Gastrocnemius medialis (tissue), 4 donors: ENCODE measurements around the gene AFG3L2. TPM values are rescaled to one million over a fixed set of nuclear protein-coding genes. Genes with fewer than 3 reads are reported as not detected.

ENCODE experiments used
- ATAC-seq, 2 donors: fragments of 150-250 bp; one replicate each; pipeline ENCODE4 v1.9.1; 2016
- DNase-seq, 2 donors: peaks; one replicate each; pipeline ENCODE4 v3.0.0-alpha.2; 2019
- H3K27ac ChIP-seq, 4 donors: fragments of 200-600 bp; sonication (generic); 1 replicate in 1 of 4; 2 replicates in 3 of 4; pipeline ENCODE4 v1.5.1; 2016 to 2018; ENCODE audit warnings: mild to moderate bottlenecking in 2 of 4, moderate library complexity in 1 of 4
- H3K27me3 ChIP-seq, 3 donors: fragments of 200-600 bp; sonication (generic) in 2 of 3; 1 replicate in 1 of 3; 2 replicates in 2 of 3; pipeline versions ENCODE4 v1.5.1 to v1.6.0; 2016 to 2019; ENCODE audit warnings: mild to moderate bottlenecking in 1 of 3, moderate library complexity in 1 of 3
- H3K36me3 ChIP-seq, 2 donors: fragments of 200-600 bp; sonication (generic) in 1 of 2; one replicate each; pipeline ENCODE4 v1.5.1; 2017 to 2018
- H3K4me1 ChIP-seq, 2 donors: fragments of 200-600 bp; sonication (generic) in 1 of 2; one replicate each; pipeline ENCODE4 v1.5.1; 2016 to 2017; ENCODE audit warnings: mild to moderate bottlenecking in 2 of 2
- H3K4me3 ChIP-seq, 4 donors: fragments of 200-600 bp; sonication (generic) in 3 of 4; 1 replicate in 1 of 4; 2 replicates in 3 of 4; pipeline ENCODE4 v1.5.1; 2016 to 2019; ENCODE audit warnings: mild to moderate bottlenecking in 2 of 4
- H3K9me3 ChIP-seq, 3 donors: fragments of 200-600 bp; sonication (generic) in 2 of 3; 1 replicate in 1 of 3; 2 replicates in 2 of 3; pipeline ENCODE4 v1.5.1; 2016 to 2019
- POLR2A ChIP-seq, 2 donors: fragments of 450-650 bp; IDR thresholded peaks; one replicate each; pipeline ENCODE4 v1.6.1; 2017; ENCODE audit warnings: antibody characterized with exemption in 2 of 2, mild to moderate bottlenecking in 2 of 2, moderate library complexity in 2 of 2
- in situ Hi-C, 4 donors: fragments of 200-750 bp; cut with MboI; loops; one replicate each; pipeline versions ENCODE4 v1.15.0 to v1.8.0; 2017; ENCODE audit warnings: low sequenced_read_pairs in 4 of 4
- intact Hi-C: fragments of 100-400 bp; cut with DNase I; formaldehyde crosslinking; loops from one replicate; pipeline ENCODE4 v1.15.1; 2023; ENCODE audit warnings: low total_unique reads
- total RNA-seq, 4 donors: library from RNA; depleted of rRNA; stranded (reverse); fragments of >200 nt; gene quantifications; one replicate each; pipeline versions ENCODE4 v1.1.0 to v1.2.3, GENCODE V29; 2016
- TF ChIP-seq, protein P1 (sequence below), 5 experiments: fragments of 450-650 bp in 3 of 5; fragments of 200-600 bp in 2 of 5; sonication (generic) in 2 of 5; IDR thresholded peaks in 4 of 5; conservative IDR thresholded peaks in 1 of 5; 1 replicate in 4 of 5; 2 replicates in 1 of 5; pipeline ENCODE4 v1.5.1; 2016 to 2019; ENCODE audit warnings: antibody characterized with exemption in 5 of 5, mild to moderate bottlenecking in 3 of 5, moderate library complexity in 3 of 5

Gene AFG3L2
- total RNA-seq, 4 donors from 2014 or later: 102 to 166 (median 124) TPM

GRCh38 chr18:12283666-12284065, 93.4 kb downstream of the AFG3L2 start:
- Histone ChIP-seq H3K4me3 (no peak overlapping the region), H3K27ac (no peak overlapping the region), H3K36me3 (no peaks in the 10 kb centered on the region), H3K4me1 (peaks cover 7 to 8% of the 10 kb centered on the region in 2 donors), H3K9me3 (no peaks in the 10 kb centered on the region), H3K27me3 (peaks cover 0 to 6% (median under 1%) of the 10 kb centered on the region in 3 donors)
- intact Hi-C loops: no loop called here
- in situ Hi-C loops: no loop called here
- DNase-seq (no peak), ATAC-seq (no peak)
- TF ChIP-seq, protein P1, sequence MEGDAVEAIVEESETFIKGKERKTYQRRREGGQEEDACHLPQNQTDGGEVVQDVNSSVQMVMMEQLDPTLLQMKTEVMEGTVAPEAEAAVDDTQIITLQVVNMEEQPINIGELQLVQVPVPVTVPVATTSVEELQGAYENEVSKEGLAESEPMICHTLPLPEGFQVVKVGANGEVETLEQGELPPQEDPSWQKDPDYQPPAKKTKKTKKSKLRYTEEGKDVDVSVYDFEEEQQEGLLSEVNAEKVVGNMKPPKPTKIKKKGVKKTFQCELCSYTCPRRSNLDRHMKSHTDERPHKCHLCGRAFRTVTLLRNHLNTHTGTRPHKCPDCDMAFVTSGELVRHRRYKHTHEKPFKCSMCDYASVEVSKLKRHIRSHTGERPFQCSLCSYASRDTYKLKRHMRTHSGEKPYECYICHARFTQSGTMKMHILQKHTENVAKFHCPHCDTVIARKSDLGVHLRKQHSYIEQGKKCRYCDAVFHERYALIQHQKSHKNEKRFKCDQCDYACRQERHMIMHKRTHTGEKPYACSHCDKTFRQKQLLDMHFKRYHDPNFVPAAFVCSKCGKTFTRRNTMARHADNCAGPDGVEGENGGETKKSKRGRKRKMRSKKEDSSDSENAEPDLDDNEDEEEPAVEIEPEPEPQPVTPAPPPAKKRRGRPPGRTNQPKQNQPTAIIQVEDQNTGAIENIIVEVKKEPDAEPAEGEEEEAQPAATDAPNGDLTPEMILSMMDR (IDR thresholded peaks at IDR 0.05 in 4 of 5, conservative IDR thresholded peaks at IDR 0.05 in 1 of 5): no peak
- TF ChIP-seq POLR2A (IDR thresholded peaks at IDR 0.05): no peak

DNA sequence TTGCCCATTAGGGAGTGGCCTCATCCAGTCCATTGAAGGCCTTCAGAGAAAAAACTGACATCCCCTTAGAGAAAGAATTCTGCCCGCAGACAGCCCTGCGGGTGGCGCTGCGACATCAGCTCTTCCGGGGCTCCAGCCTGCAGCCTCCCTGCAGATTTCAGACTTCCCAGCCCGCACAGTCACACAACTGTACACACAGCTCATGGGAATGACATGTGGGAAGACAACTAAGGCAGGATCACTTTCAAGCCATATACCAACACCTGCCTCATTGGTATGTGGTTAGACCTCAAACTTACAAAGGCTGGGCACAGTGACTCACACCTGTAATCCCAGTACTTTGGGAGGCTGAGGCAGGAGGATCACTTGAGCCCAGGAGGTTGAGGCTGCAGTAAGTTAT, 93.8 kb downstream of the AFG3L2 start:
- peaks cover 0 to 6% (median 0%) of the 10 kb centered on the region in 3 donors for H3K27me3 ChIP-seq
- in situ Hi-C loops (no loop called here), intact Hi-C loops (no loop called here)
- ATAC-seq (no peak), DNase-seq (no peak)
- H3K36me3 ChIP-seq: no peaks in the 10 kb centered on the region
- H3K9me3 ChIP-seq: no peaks in the 10 kb centered on the region
- no peak overlapping the region for H3K27ac ChIP-seq
- TF ChIP-seq POLR2A (IDR thresholded peaks at IDR 0.05): no peak
- TF ChIP-seq, protein P1 (IDR thresholded peaks at IDR 0.05 in 4 of 5, conservative IDR thresholded peaks at IDR 0.05 in 1 of 5): no peak
- peaks cover 5 to 8% of the 10 kb centered on the region in 2 donors for H3K4me1 ChIP-seq
- no peak overlapping the region for H3K4me3 ChIP-seq

- intact Hi-C loops (no loop called here), in situ Hi-C loops (no loop called here)
- H3K27me3 ChIP-seq: peaks cover 0 to 5% (median 0%) of the 10 kb centered on the region in 3 donors
- H3K27ac ChIP-seq: no peak overlapping the region
- H3K9me3 ChIP-seq: no peaks in the 10 kb centered on the region
- no peak for TF ChIP-seq POLR2A (IDR thresholded peaks at IDR 0.05)
- TF ChIP-seq, protein P1 (IDR thresholded peaks at IDR 0.05 in 4 of 5, conservative IDR thresholded peaks at IDR 0.05 in 1 of 5): no peak
- DNase-seq: no peak
- no peak overlapping the region for H3K4me3 ChIP-seq
- H3K36me3 ChIP-seq: no peaks in the 10 kb centered on the region
- peaks cover 6 to 8% of the 10 kb centered on the region in 2 donors for H3K4me1 ChIP-seq
- ATAC-seq: no peak
These were observed 94.5 kb downstream of the AFG3L2 start for GRCh38 chr18:12282442-12283039.

GRCh38 chr18:12281861-12282260, 95.2 kb downstream of the AFG3L2 start:
- in situ Hi-C loops (no loop called here), intact Hi-C loops (no loop called here)
- ATAC-seq: no peak
- H3K4me3 ChIP-seq: no peak overlapping the region
- H3K9me3 ChIP-seq: no peaks in the 10 kb centered on the region
- H3K27me3 ChIP-seq: no peaks in the 10 kb centered on the region
- TF ChIP-seq, protein P1 (IDR thresholded peaks at IDR 0.05 in 4 of 5, conservative IDR thresholded peaks at IDR 0.05 in 1 of 5): no peak
- TF ChIP-seq POLR2A (IDR thresholded peaks at IDR 0.05): no peak
- DNase-seq: no peak
- H3K27ac ChIP-seq: no peak overlapping the region
- peaks cover 6 to 8% of the 10 kb centered on the region in 2 donors for H3K4me1 ChIP-seq
- H3K36me3 ChIP-seq: no peaks in the 10 kb centered on the region
